ENCODE measurements around the gene ACMSD. TPM values are rescaled to one million over a fixed set of nuclear protein-coding genes. Genes with fewer than 3 reads are reported as not detected.

ACMSD gene
- total and polyA plus RNA-seq, 9 of the 15 experiments (the other 6 are each of a cell fraction or from before 2014, with no cell fraction given): not detected

DNA sequence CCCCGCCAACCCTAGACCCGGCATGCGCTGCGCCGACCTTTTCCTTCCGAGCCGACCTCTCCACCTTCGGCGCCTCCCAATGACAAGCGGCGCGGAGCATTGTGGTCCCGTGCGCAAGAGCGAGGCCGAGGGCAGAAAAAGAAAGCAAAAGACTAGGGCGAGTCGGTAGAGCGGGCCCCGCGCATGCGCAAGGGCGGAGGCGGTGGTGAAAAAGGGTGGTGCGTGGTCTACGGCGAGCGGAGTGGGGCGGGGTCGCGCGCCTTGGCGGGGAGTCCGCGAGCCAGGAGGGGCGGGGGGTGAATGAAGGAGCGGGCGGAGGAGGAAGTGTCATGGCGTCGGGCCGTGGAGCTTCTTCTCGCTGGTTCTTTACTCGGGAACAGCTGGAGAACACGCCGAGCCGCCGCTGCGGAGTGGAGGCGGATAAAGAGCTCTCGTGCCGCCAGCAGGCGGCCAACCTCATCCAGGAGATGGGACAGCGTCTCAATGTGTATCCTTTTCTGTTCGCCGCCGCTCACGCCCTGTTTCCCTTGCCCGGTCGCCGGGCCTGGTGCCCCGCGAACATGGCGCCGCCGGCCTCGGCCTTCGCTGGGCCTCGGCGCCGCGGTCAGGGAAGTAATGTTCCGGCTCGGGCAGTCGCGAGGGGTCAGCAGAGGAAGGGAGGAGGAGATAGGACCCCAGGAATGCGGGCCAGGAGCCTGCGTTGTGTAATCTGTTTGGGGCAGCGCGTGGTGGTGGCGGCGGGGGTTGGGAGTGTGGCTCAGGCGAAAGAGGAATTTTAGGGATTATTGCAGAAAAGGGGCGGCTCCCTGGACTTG, 80.3 kb downstream of the ACMSD start, which contains the start of gene CCNT2 (continued):
- TF ChIP-seq, protein P1, sequence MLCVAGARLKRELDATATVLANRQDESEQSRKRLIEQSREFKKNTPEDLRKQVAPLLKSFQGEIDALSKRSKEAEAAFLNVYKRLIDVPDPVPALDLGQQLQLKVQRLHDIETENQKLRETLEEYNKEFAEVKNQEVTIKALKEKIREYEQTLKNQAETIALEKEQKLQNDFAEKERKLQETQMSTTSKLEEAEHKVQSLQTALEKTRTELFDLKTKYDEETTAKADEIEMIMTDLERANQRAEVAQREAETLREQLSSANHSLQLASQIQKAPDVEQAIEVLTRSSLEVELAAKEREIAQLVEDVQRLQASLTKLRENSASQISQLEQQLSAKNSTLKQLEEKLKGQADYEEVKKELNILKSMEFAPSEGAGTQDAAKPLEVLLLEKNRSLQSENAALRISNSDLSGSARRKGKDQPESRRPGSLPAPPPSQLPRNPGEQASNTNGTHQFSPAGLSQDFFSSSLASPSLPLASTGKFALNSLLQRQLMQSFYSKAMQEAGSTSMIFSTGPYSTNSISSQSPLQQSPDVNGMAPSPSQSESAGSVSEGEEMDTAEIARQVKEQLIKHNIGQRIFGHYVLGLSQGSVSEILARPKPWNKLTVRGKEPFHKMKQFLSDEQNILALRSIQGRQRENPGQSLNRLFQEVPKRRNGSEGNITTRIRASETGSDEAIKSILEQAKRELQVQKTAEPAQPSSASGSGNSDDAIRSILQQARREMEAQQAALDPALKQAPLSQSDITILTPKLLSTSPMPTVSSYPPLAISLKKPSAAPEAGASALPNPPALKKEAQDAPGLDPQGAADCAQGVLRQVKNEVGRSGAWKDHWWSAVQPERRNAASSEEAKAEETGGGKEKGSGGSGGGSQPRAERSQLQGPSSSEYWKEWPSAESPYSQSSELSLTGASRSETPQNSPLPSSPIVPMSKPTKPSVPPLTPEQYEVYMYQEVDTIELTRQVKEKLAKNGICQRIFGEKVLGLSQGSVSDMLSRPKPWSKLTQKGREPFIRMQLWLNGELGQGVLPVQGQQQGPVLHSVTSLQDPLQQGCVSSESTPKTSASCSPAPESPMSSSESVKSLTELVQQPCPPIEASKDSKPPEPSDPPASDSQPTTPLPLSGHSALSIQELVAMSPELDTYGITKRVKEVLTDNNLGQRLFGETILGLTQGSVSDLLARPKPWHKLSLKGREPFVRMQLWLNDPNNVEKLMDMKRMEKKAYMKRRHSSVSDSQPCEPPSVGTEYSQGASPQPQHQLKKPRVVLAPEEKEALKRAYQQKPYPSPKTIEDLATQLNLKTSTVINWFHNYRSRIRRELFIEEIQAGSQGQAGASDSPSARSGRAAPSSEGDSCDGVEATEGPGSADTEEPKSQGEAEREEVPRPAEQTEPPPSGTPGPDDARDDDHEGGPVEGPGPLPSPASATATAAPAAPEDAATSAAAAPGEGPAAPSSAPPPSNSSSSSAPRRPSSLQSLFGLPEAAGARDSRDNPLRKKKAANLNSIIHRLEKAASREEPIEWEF (CRISPR knock-in tag; IDR thresholded peaks at IDR 0.05): no peak
- TF ChIP-seq ZC3H4 (CRISPR knock-in tag; IDR thresholded peaks at IDR 0.05; ENCODE audit: borderline replicate concordance): no peak
- TF ChIP-seq KLF10 (CRISPR knock-in tag; IDR thresholded peaks at IDR 0.05): no peak
- TF ChIP-seq ZNF253 (CRISPR knock-in tag; conservative IDR thresholded peaks at IDR 0.05): no peak
- TF ChIP-seq, protein P2, sequence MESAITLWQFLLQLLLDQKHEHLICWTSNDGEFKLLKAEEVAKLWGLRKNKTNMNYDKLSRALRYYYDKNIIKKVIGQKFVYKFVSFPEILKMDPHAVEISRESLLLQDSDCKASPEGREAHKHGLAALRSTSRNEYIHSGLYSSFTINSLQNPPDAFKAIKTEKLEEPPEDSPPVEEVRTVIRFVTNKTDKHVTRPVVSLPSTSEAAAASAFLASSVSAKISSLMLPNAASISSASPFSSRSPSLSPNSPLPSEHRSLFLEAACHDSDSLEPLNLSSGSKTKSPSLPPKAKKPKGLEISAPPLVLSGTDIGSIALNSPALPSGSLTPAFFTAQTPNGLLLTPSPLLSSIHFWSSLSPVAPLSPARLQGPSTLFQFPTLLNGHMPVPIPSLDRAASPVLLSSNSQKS (CRISPR knock-in tag; IDR thresholded peaks at IDR 0.05): no peak
- TF ChIP-seq ZNF79 (CRISPR knock-in tag; IDR thresholded peaks at IDR 0.05; ENCODE audit: low read depth): no peak
- TF ChIP-seq TOE1 (IDR thresholded peaks at IDR 0.05; ENCODE audit: borderline replicate concordance): peak; percentile 89
- no peak for TF ChIP-seq TOE1 (CRISPR knock-in tag; IDR thresholded peaks at IDR 0.05; ENCODE audit: borderline replicate concordance, low read depth)
- TF ChIP-seq SIN3B (IDR thresholded peaks at IDR 0.05; ENCODE audit: low read depth): peak; percentile 76
- TF ChIP-seq ZNF511 (CRISPR knock-in tag; IDR thresholded peaks at IDR 0.05): 0 out of 2 replicates have a peak, but pooled peaks have one; percentile 51
- TF ChIP-seq TFAM (CRISPR knock-in tag; conservative IDR thresholded peaks at IDR 0.05): no peak
- peak; percentile 60; the same call in 1 of the 2 replicates for TF ChIP-seq BHLHE40 (IDR thresholded peaks at IDR 0.05; ENCODE audit: low read length)
- no peak for TF ChIP-seq CREB5 (CRISPR knock-in tag; IDR thresholded peaks at IDR 0.05)
- TF ChIP-seq ESRRA (IDR thresholded peaks at IDR 0.05; ENCODE audit: borderline replicate concordance, low read depth): peak; percentile 92
- TF ChIP-seq PCBP1 (IDR thresholded peaks at IDR 0.05; ENCODE audit: low read depth, low read length, poor library complexity, severe bottlenecking): no peak
